Stomach (tissue), 4 donors: Measurements from ENCODE around the gene TBC1D2.

Experiments
- EP300 ChIP-seq: sonication (generic); formaldehyde crosslinking; IDR thresholded peaks from one replicate; pipeline ENCODE4 v1.6.1; 2017; ENCODE audit warnings: antibody characterized with exemption
- POLR2A ChIP-seq, 4 donors: fragments of 450-650 bp; IDR thresholded peaks; one replicate each; pipeline ENCODE4 v1.6.1; 2016; ENCODE audit warnings: antibody characterized with exemption in 4 of 4, control low read depth in 2 of 4, mild to moderate bottlenecking in 1 of 4, moderate library complexity in 1 of 4
- POLR2AphosphoS5 ChIP-seq, 3 donors: sonication (generic); formaldehyde crosslinking; IDR thresholded peaks; one replicate each; pipeline ENCODE4 v1.6.1; 2016; ENCODE audit warnings: antibody characterized with exemption in 3 of 3
- TF ChIP-seq, protein P1 (sequence below), 7 experiments: fragments of 450-650 bp in 4 of 7; fragments of 200-600 bp in 3 of 7; sonication (generic) in 3 of 7; IDR thresholded peaks; one replicate each; pipeline ENCODE4 v1.5.1; 2016 to 2019; ENCODE audit warnings: antibody characterized with exemption in 7 of 7, control low read depth in 2 of 7, mild to moderate bottlenecking in 1 of 7

DNA sequence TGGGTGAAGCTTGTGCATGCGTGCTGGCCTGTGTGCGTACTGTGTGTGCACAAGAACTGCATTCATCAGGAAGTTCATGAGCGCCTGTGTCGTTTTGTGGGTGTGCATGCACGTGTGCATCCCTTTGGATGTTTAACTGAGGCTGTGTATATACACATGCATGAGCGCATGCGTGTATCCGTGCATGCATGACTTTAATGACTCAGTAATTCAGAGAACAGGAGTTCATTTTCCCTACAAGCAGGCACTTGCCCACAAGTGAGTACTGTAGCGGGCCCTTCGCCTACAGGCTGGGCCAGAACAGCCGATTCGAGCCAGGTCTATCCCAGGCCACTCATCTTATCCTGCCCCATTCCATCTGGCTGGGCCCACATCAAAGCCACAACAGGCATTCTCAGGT is 92.8 kb downstream of the TBC1D2 start:
- TF ChIP-seq, protein P1, sequence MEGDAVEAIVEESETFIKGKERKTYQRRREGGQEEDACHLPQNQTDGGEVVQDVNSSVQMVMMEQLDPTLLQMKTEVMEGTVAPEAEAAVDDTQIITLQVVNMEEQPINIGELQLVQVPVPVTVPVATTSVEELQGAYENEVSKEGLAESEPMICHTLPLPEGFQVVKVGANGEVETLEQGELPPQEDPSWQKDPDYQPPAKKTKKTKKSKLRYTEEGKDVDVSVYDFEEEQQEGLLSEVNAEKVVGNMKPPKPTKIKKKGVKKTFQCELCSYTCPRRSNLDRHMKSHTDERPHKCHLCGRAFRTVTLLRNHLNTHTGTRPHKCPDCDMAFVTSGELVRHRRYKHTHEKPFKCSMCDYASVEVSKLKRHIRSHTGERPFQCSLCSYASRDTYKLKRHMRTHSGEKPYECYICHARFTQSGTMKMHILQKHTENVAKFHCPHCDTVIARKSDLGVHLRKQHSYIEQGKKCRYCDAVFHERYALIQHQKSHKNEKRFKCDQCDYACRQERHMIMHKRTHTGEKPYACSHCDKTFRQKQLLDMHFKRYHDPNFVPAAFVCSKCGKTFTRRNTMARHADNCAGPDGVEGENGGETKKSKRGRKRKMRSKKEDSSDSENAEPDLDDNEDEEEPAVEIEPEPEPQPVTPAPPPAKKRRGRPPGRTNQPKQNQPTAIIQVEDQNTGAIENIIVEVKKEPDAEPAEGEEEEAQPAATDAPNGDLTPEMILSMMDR (IDR thresholded peaks at IDR 0.05): no peak
- no peak for TF ChIP-seq POLR2AphosphoS5 (IDR thresholded peaks at IDR 0.05)
- no peak for TF ChIP-seq POLR2A (IDR thresholded peaks at IDR 0.05)
- no peak for TF ChIP-seq EP300
